HepG2 (cell line): ENCODE data around the gene APOC3. TPM values are rescaled to one million over a fixed set of nuclear protein-coding genes. Genes with fewer than 3 reads are reported as not detected.

Experiments used
- ATAD3A ChIP-seq: sonication (generic); formaldehyde crosslinking; IDR thresholded peaks from 2 replicates; pipeline ENCODE4 v1.4.0; 2020; ENCODE audit warnings: missing genetic modification reagents
- ETV6 ChIP-seq: sonication (generic); formaldehyde crosslinking; conservative IDR thresholded peaks from 2 replicates; pipeline ENCODE4 v1.4.0; 2020; ENCODE audit warnings: missing genetic modification reagents
- ISX ChIP-seq: sonication (generic); formaldehyde crosslinking; conservative IDR thresholded peaks from 2 replicates; pipeline ENCODE4 v1.5.0; 2020; ENCODE audit warnings: missing genetic modification reagents
- KLF16 ChIP-seq, 2 experiments: sonication (generic) in 1 of 2; formaldehyde crosslinking in 1 of 2; IDR thresholded peaks; 2 replicates each; pipeline versions ENCODE4 v1.6.1 to v1.8.0; 2016 to 2023; ENCODE audit warnings: missing genetic modification reagents in 2 of 2, missing compliant biosample characterization in 1 of 2
- NFKBIZ ChIP-seq: IDR thresholded peaks from 2 replicates; pipeline ENCODE4 v1.6.1; 2018; ENCODE audit warnings: missing genetic modification reagents, missing compliant biosample characterization
- SMAD1 ChIP-seq: sonication (generic); formaldehyde crosslinking; IDR thresholded peaks from 2 replicates; pipeline ENCODE4 v1.4.0; 2020; ENCODE audit warnings: missing genetic modification reagents, low read depth, mild to moderate bottlenecking, borderline replicate concordance
- SMAD3 ChIP-seq: sonication (generic); formaldehyde crosslinking; IDR thresholded peaks from 2 replicates; pipeline ENCODE4 v1.4.0; 2020; ENCODE audit warnings: missing genetic modification reagents
- SOX5 ChIP-seq: IDR thresholded peaks from 2 replicates; pipeline ENCODE4 v1.6.1; 2016; ENCODE audit warnings: borderline replicate concordance
- SUZ12 ChIP-seq: fragments of 150-350 bp; IDR thresholded peaks from 2 replicates; pipeline ENCODE4 v1.6.1; 2014; ENCODE audit warnings: low read depth, low read length
- TARDBP ChIP-seq: sonication (generic); formaldehyde crosslinking; IDR thresholded peaks from 2 replicates; pipeline ENCODE4 v1.8.0; 2022; ENCODE audit warnings: mild to moderate bottlenecking, missing genetic modification reagents
- TCF12 ChIP-seq, 2 experiments: fragments of 450-650 bp in 1 of 2; sonication (generic) in 1 of 2; formaldehyde crosslinking in 1 of 2; IDR thresholded peaks; 2 replicates each; pipeline versions ENCODE4 v1.6.1 to v1.8.0; 2017 to 2022; ENCODE audit warnings: antibody characterized with exemption in 1 of 2, mild to moderate bottlenecking in 1 of 2, missing genetic modification reagents in 1 of 2, moderate library complexity in 1 of 2
- TGIF2 ChIP-seq: IDR thresholded peaks from 2 replicates; pipeline ENCODE4 v1.6.1; 2016; ENCODE audit warnings: control low read depth, missing compliant biosample characterization
- TRIM24 ChIP-seq: sonication (generic); formaldehyde crosslinking; IDR thresholded peaks from 2 replicates; pipeline ENCODE4 v1.8.0; 2022; ENCODE audit warnings: mild to moderate bottlenecking, missing genetic modification reagents
- ZC3H4 ChIP-seq: sonication (generic); formaldehyde crosslinking; IDR thresholded peaks from 2 replicates; pipeline ENCODE4 v1.4.0; 2020; ENCODE audit warnings: missing genetic modification reagents, borderline replicate concordance
- ZFP1 ChIP-seq: IDR thresholded peaks from 2 replicates; pipeline ENCODE4 v1.6.1; 2016
- ZNF234 ChIP-seq: sonication (generic); formaldehyde crosslinking; conservative IDR thresholded peaks from 2 replicates; pipeline ENCODE4 v1.5.1; 2020; ENCODE audit warnings: mild to moderate bottlenecking, missing genetic modification reagents
- ZNF503 ChIP-seq: sonication (generic); formaldehyde crosslinking; IDR thresholded peaks from 2 replicates; pipeline ENCODE4 v1.4.0; 2020; ENCODE audit warnings: missing genetic modification reagents
- ZNF510 ChIP-seq: sonication (generic); formaldehyde crosslinking; IDR thresholded peaks from 2 replicates; pipeline ENCODE4 v1.4.0; 2020; ENCODE audit warnings: low read depth, mild to moderate bottlenecking, missing genetic modification reagents
- polyA plus RNA-seq, 8 experiments: library from polyadenylated mRNA; depleted of rRNA in 3 of 8; stranded (reverse) in 7 of 8; unstranded in 1 of 8; fragments of >200 nt; fragmentation: Illumina TruSeq in 4 of 8; extraction: Trizol in 4 of 8; gene quantifications; 2 replicates each; pipeline versions ENCODE4 v1.2.1 to v1.2.3, GENCODE V29; 2011 to 2016; ENCODE audit warnings: low read depth in 4 of 8, missing spikeins in 1 of 8, mixed read lengths in 1 of 8; ENCODE audit not compliant: insufficient read depth in 1 of 8
- total RNA-seq, 5 experiments: library from RNA; depleted of rRNA; stranded (reverse); fragments of >200 nt; fragmentation: Illumina TruSeq; extraction: Trizol; gene quantifications; 2 replicates each; pipeline ENCODE4 v1.2.3, GENCODE V29; 2016; ENCODE audit warnings: low read depth in 1 of 5
- TF ChIP-seq, protein P1 (sequence below): sonication (generic); formaldehyde crosslinking; IDR thresholded peaks from 2 replicates; pipeline ENCODE4 v1.5.0; 2020; ENCODE audit warnings: mild to moderate bottlenecking, missing genetic modification reagents
- TF ChIP-seq, protein P2 (sequence below): sonication (generic); formaldehyde crosslinking; IDR thresholded peaks from 2 replicates; pipeline ENCODE4 v1.9.0; 2021; ENCODE audit warnings: mild to moderate bottlenecking, missing genetic modification reagents

Gene APOC3
- total and polyA plus RNA-seq, 2 of the 13 experiments (the other 11 are each of a cell fraction or from before 2014, with no cell fraction given), result 314 to 687 TPM

DNA sequence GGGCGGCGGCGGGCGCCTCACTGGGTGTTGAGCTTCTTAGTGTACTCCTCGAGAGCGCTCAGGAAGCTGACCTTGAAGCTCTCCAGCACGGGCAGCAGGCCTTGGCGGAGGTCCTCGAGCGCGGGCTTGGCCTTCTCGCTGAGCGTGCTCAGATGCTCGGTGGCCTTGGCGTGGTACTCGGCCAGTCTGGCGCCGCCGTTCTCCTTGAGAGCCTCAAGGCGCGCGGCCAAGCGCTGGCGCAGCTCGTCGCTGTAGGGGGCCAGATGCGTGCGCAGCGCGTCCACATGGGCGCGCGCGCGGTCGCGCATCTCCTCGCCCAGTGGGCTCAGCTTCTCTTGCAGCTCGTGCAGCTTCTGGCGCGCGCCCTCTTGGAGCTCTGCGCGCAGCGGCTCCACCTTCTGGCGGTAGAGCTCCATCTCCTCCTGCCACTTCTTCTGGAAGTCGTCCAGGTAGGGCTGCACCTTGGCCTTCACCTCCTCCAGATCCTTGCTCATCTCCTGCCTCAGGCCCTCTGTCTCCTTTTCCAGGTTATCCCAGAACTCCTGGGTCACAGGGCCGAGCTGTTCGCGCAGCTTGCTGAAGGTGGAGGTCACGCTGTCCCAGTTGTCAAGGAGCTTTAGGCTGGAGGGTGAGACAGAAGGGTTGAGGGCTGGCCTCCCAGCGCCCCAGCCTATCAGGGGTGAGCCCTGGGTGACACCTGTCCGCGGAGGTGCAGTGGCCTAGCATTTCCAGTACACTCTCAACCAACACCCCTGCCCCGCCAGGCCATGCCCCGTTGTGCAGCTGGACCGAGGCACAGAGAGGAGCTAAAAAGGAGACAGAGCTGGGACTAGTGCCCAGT is 6.3 kb downstream of the APOC3 start (continued):
- TF ChIP-seq, protein P1, sequence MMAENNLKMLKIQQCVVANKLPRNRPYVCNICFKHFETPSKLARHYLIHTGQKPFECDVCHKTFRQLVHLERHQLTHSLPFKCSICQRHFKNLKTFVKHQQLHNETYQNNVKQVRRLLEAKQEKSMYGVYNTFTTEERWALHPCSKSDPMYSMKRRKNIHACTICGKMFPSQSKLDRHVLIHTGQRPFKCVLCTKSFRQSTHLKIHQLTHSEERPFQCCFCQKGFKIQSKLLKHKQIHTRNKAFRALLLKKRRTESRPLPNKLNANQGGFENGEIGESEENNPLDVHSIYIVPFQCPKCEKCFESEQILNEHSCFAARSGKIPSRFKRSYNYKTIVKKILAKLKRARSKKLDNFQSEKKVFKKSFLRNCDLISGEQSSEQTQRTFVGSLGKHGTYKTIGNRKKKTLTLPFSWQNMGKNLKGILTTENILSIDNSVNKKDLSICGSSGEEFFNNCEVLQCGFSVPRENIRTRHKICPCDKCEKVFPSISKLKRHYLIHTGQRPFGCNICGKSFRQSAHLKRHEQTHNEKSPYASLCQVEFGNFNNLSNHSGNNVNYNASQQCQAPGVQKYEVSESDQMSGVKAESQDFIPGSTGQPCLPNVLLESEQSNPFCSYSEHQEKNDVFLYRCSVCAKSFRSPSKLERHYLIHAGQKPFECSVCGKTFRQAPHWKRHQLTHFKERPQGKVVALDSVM, result peak; percentile 40; the same call in 1 of the 2 replicates
- peak in 1 of 2 experiments; percentile 75; a peak in 2 of 4 replicates for TF ChIP-seq KLF16 (CRISPR knock-in tag; IDR thresholded peaks at IDR 0.05)
- TF ChIP-seq TGIF2 (CRISPR knock-in tag), result peak; percentile 5; the same call in 1 of the 2 replicates
- no peak for TF ChIP-seq ZNF510 (CRISPR knock-in tag)
- no peak for TF ChIP-seq ISX (CRISPR knock-in tag)
- TF ChIP-seq TCF12 (IDR thresholded peaks at IDR 0.05), result no peak
- 0 out of 2 replicates have a peak, but pooled peaks have one; percentile 15 for TF ChIP-seq TCF12 (CRISPR knock-in tag; IDR thresholded peaks at IDR 0.05)
- peak; percentile 84 for TF ChIP-seq TARDBP (CRISPR knock-in tag)
- 0 out of 2 replicates have a peak, but pooled peaks have one; percentile 40 for TF ChIP-seq ETV6 (CRISPR knock-in tag)
- peak; percentile 37; the same call in 1 of the 2 replicates for TF ChIP-seq ZC3H4 (CRISPR knock-in tag)
- TF ChIP-seq ATAD3A (CRISPR knock-in tag), result no peak
- no peak for TF ChIP-seq ZNF234 (CRISPR knock-in tag)
- no peak for TF ChIP-seq SMAD1 (CRISPR knock-in tag)
- TF ChIP-seq NFKBIZ, result peak; percentile 55; the same call in 1 of the 2 replicates
- no peak for TF ChIP-seq SUZ12
- TF ChIP-seq ZNF503 (CRISPR knock-in tag), result no peak
- no peak for TF ChIP-seq TRIM24 (CRISPR knock-in tag)
- TF ChIP-seq, protein P2, sequence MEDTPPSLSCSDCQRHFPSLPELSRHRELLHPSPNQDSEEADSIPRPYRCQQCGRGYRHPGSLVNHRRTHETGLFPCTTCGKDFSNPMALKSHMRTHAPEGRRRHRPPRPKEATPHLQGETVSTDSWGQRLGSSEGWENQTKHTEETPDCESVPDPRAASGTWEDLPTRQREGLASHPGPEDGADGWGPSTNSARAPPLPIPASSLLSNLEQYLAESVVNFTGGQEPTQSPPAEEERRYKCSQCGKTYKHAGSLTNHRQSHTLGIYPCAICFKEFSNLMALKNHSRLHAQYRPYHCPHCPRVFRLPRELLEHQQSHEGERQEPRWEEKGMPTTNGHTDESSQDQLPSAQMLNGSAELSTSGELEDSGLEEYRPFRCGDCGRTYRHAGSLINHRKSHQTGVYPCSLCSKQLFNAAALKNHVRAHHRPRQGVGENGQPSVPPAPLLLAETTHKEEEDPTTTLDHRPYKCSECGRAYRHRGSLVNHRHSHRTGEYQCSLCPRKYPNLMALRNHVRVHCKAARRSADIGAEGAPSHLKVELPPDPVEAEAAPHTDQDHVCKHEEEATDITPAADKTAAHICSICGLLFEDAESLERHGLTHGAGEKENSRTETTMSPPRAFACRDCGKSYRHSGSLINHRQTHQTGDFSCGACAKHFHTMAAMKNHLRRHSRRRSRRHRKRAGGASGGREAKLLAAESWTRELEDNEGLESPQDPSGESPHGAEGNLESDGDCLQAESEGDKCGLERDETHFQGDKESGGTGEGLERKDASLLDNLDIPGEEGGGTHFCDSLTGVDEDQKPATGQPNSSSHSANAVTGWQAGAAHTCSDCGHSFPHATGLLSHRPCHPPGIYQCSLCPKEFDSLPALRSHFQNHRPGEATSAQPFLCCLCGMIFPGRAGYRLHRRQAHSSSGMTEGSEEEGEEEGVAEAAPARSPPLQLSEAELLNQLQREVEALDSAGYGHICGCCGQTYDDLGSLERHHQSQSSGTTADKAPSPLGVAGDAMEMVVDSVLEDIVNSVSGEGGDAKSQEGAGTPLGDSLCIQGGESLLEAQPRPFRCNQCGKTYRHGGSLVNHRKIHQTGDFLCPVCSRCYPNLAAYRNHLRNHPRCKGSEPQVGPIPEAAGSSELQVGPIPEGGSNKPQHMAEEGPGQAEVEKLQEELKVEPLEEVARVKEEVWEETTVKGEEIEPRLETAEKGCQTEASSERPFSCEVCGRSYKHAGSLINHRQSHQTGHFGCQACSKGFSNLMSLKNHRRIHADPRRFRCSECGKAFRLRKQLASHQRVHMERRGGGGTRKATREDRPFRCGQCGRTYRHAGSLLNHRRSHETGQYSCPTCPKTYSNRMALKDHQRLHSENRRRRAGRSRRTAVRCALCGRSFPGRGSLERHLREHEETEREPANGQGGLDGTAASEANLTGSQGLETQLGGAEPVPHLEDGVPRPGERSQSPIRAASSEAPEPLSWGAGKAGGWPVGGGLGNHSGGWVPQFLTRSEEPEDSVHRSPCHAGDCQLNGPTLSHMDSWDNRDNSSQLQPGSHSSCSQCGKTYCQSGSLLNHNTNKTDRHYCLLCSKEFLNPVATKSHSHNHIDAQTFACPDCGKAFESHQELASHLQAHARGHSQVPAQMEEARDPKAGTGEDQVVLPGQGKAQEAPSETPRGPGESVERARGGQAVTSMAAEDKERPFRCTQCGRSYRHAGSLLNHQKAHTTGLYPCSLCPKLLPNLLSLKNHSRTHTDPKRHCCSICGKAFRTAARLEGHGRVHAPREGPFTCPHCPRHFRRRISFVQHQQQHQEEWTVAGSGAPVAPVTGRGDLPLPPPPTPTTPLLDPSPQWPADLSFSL (CRISPR knock-in tag), result no peak
- no peak for TF ChIP-seq ZFP1 (CRISPR knock-in tag)
- no peak; the same call in 1 of the 2 replicates for TF ChIP-seq SOX5 (CRISPR knock-in tag)
- no peak for TF ChIP-seq SMAD3 (CRISPR knock-in tag)
